SK-N-SH (cell line): ENCODE results near the gene FOXP1. TPM values are rescaled to one million over a fixed set of nuclear protein-coding genes. Genes with fewer than 3 reads are reported as not detected.

Experiments
- CTCF ChIA-PET: fragments of 300-600, 350-600 bp; formaldehyde crosslinking; extraction: SDS; loops from one replicate; lab custom pipeline; 2021; lab: Yijun Ruan, JAX
- POLR2A ChIA-PET: fragments of 350-600 bp; sonication (Branson Sonifier 250); formaldehyde crosslinking; extraction: SDS; loops from one replicate; lab custom pipeline; 2020; ENCODE audit warnings: antibody characterized with exemption, inconsistent platforms; lab: Yijun Ruan, JAX
- DNase-seq: peaks from one replicate; pipeline ENCODE4 v3.0.0; 2012
- H2AFZ ChIP-seq: fragments of 200-600 bp; sonication (generic); 2 replicates; pipeline ENCODE4 v1.8.1; 2016; ENCODE audit warnings: antibody characterized with exemption, mild to moderate bottlenecking, low read depth
- H3F3A ChIP-seq: fragments of 200-600 bp; sonication (generic); replicated peaks from 2 replicates; pipeline ENCODE3; 2016; ENCODE audit warnings: antibody characterized with exemption, mild to moderate bottlenecking; ENCODE audit not compliant: insufficient read depth
- H3K27ac ChIP-seq, 2 experiments: fragments of 200-500 bp in 1 of 2; fragments of 200-600 bp in 1 of 2; sonication (Bioruptor generic) in 1 of 2; sonication (generic), shearing (Covaris generic) in 1 of 2; 2 replicates each; pipeline versions ENCODE4 v1.5.1 to v1.6.1; 2014 to 2016; ENCODE audit warnings: low read depth in 2 of 2, inconsistent platforms in 1 of 2, low read length in 1 of 2, mild to moderate bottlenecking in 1 of 2, mixed read lengths in 1 of 2
- H3K27me3 ChIP-seq: fragments of 200-600 bp; sonication (generic), shearing (Covaris generic); 2 replicates; pipeline ENCODE4 v1.6.1; 2016; ENCODE audit warnings: mixed run types; ENCODE audit not compliant: insufficient read depth
- H3K36me3 ChIP-seq, 2 experiments: fragments of 200-500 bp in 1 of 2; fragments of 200-600 bp in 1 of 2; sonication (Bioruptor generic) in 1 of 2; sonication (generic) in 1 of 2; replicated peaks in 1 of 2; 2 replicates each; pipeline versions ENCODE3 to v1.5.1; 2014 to 2016; ENCODE audit warnings: low read length in 1 of 2, mild to moderate bottlenecking in 1 of 2; ENCODE audit not compliant: insufficient read depth in 2 of 2, control insufficient read depth in 1 of 2
- H3K4me1 ChIP-seq, 2 experiments: fragments of 200-500 bp in 1 of 2; fragments of 200-600 bp in 1 of 2; sonication (Bioruptor generic) in 1 of 2; sonication (generic), shearing (Covaris generic) in 1 of 2; 2 replicates each; pipeline versions ENCODE4 v1.5.1 to v1.6.1; 2014 to 2016; ENCODE audit warnings: low read depth in 1 of 2, low read length in 1 of 2, mixed run types in 1 of 2; ENCODE audit not compliant: insufficient read depth in 2 of 2, control insufficient read depth in 1 of 2
- H3K4me2 ChIP-seq: fragments of 200-600 bp; sonication (generic), shearing (Covaris generic); 2 replicates; pipeline ENCODE4 v1.6.1; 2017; ENCODE audit warnings: mixed run types
- H3K4me3 ChIP-seq, 2 experiments: fragments of 200-500 bp in 1 of 2; fragments of 200-600 bp in 1 of 2; sonication (Bioruptor generic) in 1 of 2; sonication (generic), shearing (Covaris generic) in 1 of 2; 2 replicates each; pipeline versions ENCODE4 v1.5.1 to v1.8.1; 2014 to 2016; ENCODE audit warnings: low read depth in 2 of 2, inconsistent platforms in 1 of 2, low read length in 1 of 2, mild to moderate bottlenecking in 1 of 2, mixed read lengths in 1 of 2, moderate library complexity in 1 of 2
- H3K79me2 ChIP-seq: fragments of 200-600 bp; sonication (generic); 2 replicates; pipeline ENCODE4 v1.8.1; 2017; ENCODE audit warnings: mild to moderate bottlenecking; ENCODE audit not compliant: insufficient read depth
- H3K9ac ChIP-seq: fragments of 200-600 bp; sonication (generic); 2 replicates; pipeline ENCODE4 v1.6.1; 2017; ENCODE audit warnings: mixed run types
- H3K9me2 ChIP-seq: fragments of 200-600 bp; sonication (generic); 2 replicates; pipeline ENCODE4 v1.6.1; 2017; ENCODE audit warnings: mixed run types
- H3K9me3 ChIP-seq: fragments of 200-600 bp; sonication (generic); 2 replicates; pipeline ENCODE4 v1.6.1; 2017; ENCODE audit warnings: mixed run types, mild to moderate bottlenecking, moderate library complexity
- H4K20me1 ChIP-seq: fragments of 200-600 bp; sonication (generic); 2 replicates; pipeline ENCODE4 v1.6.1; 2017; ENCODE audit warnings: mild to moderate bottlenecking, mixed run types; ENCODE audit not compliant: insufficient read depth
- FOXJ3 ChIP-seq: sonication (generic); formaldehyde crosslinking; IDR thresholded peaks from 2 replicates; pipeline ENCODE4 v1.5.1; 2020; ENCODE audit warnings: mild to moderate bottlenecking, missing genetic modification reagents
- MAX ChIP-seq: IDR thresholded peaks from 2 replicates; pipeline ENCODE4 v1.4.0; 2012; ENCODE audit warnings: low read depth
- NFIC ChIP-seq: IDR thresholded peaks from 2 replicates; pipeline ENCODE4 v1.4.0; 2012; ENCODE audit warnings: borderline replicate concordance
- PBX3 ChIP-seq: IDR thresholded peaks from 2 replicates; pipeline ENCODE4; 2012
- RXRA ChIP-seq: IDR thresholded peaks from 2 replicates; pipeline ENCODE4 v1.4.0; 2012; ENCODE audit warnings: low read depth, mild to moderate bottlenecking, borderline replicate concordance
- SIN3A ChIP-seq: IDR thresholded peaks from 2 replicates; pipeline ENCODE4 v1.6.1; 2012; ENCODE audit warnings: low read depth, mild to moderate bottlenecking, low read length, moderate library complexity, borderline replicate concordance
- TCF12 ChIP-seq: IDR thresholded peaks from 2 replicates; pipeline ENCODE4 v1.4.0; 2012
- YY1 ChIP-seq: IDR thresholded peaks from 2 replicates; pipeline ENCODE4 v1.4.0; 2012; ENCODE audit warnings: low read depth, mild to moderate bottlenecking
- ZBTB33 ChIP-seq: IDR thresholded peaks from 2 replicates; pipeline ENCODE4 v1.4.0; 2012; ENCODE audit warnings: low read depth, borderline replicate concordance
- WGBS: methylation state at CpG from one replicate; pipeline ENCODE4 v1.1.6; 2017; ENCODE audit warnings: low lambda C conversion rate; 5-methylcytosine and 5-hydroxymethylcytosine counted together
- polyA plus RNA-seq, 3 experiments: library from polyadenylated mRNA; depleted of rRNA; stranded (reverse); fragments of >200 nt; gene quantifications; 2 replicates each; pipeline ENCODE4 v1.2.3, GENCODE V29; 2012

The FOXP1 gene
- polyA plus RNA-seq, 1 of the 3 experiments (the other 2 are of a cell fraction): 8.8 TPM

GRCh38 chr3:71518089-71518488 lies 65.4 kb downstream of the FOXP1 start:
- no peaks in the 10 kb centered on the region for H3K27me3 ChIP-seq
- TF ChIP-seq TCF12: no peak
- TF ChIP-seq MAX: no peak
- H2AFZ ChIP-seq: no peak overlapping the region
- H3K9me2 ChIP-seq: no peaks in the 10 kb centered on the region
- no peak overlapping the region for H3K4me3 ChIP-seq
- no peaks in the 10 kb centered on the region for H4K20me1 ChIP-seq
- POLR2A ChIA-PET: no interaction called here
- H3K27ac ChIP-seq: peak overlapping the region in 1 of 2 experiments; percentile 56; a peak in 2 of 4 replicates
- no peaks in the 10 kb centered on the region for H3K9me3 ChIP-seq
- DNase-seq: no peak
- peaks cover 15% of the 10 kb centered on the region for H3F3A ChIP-seq
- peaks cover 95% of the 10 kb centered on the region for H3K79me2 ChIP-seq
- peaks cover 0 to 6% of the 10 kb centered on the region in 2 experiments for H3K36me3 ChIP-seq
- H3K4me2 ChIP-seq: no peak overlapping the region
- CTCF ChIA-PET: interaction anchor here (1.3 to 1.4 kb wide), 2 partner anchors 12 kb away, joined by 3 read pairs; no protein-coding TSS in a partner anchor
- H3K9ac ChIP-seq: no peak overlapping the region
- peaks cover 12 to 24% of the 10 kb centered on the region in 2 experiments; a peak in 2 of 4 replicates for H3K4me1 ChIP-seq

- WGBS: 72% methylated on average over 3 of the region's 3 CpGs
- Histone ChIP-seq H3F3A (peaks cover 23% of the 10 kb centered on the region), H4K20me1 (no peaks in the 10 kb centered on the region), H3K27me3 (no peaks in the 10 kb centered on the region), H2AFZ (no peak overlapping the region), H3K27ac (peak overlapping the region in 1 of 2 experiments; percentile 56; a peak in 2 of 4 replicates), H3K9me2 (no peaks in the 10 kb centered on the region), H3K9ac (no peak overlapping the region), H3K36me3 (peaks cover 0 to 6% of the 10 kb centered on the region in 2 experiments), H3K4me1 (peaks cover 9 to 18% of the 10 kb centered on the region in 2 experiments; a peak in 2 of 4 replicates), H3K4me3 (no peak overlapping the region), H3K79me2 (peaks cover 95% of the 10 kb centered on the region), H3K4me2 (no peak overlapping the region), H3K9me3 (no peaks in the 10 kb centered on the region)
- POLR2A ChIA-PET: no interaction called here
- CTCF ChIA-PET: interaction anchor here (1.3 kb wide), 1 partner anchor 11 kb away, joined by 3 read pairs; no protein-coding TSS in a partner anchor
- DNase-seq: no peak
- TF ChIP-seq NFIC: no peak
- TF ChIP-seq PBX3: peak; percentile 9; the same call in 1 of the 2 replicates
Measured at GRCh38 chr3:71517271-71517791, 66.2 kb downstream of the FOXP1 start.

GRCh38 chr3:71515636-71516365 lies 67.7 kb downstream of the FOXP1 start:
- Histone ChIP-seq H3K9me3 (no peaks in the 10 kb centered on the region), H4K20me1 (no peaks in the 10 kb centered on the region), H3K9me2 (no peaks in the 10 kb centered on the region), H3K4me3 (no peak overlapping the region), H2AFZ (no peak overlapping the region), H3K79me2 (peaks cover 87% of the 10 kb centered on the region), H3K9ac (no peak overlapping the region), H3K27me3 (no peaks in the 10 kb centered on the region), H3F3A (peaks cover 36% of the 10 kb centered on the region), H3K36me3 (peaks cover 0 to 6% of the 10 kb centered on the region in 2 experiments), H3K4me1 (peaks cover 9 to 27% of the 10 kb centered on the region in 2 experiments; a peak in 3 of 4 replicates), H3K4me2 (no peak overlapping the region), H3K27ac (no peak overlapping the region; a peak in 1 of 4 replicates)
- CTCF ChIA-PET: interaction anchor here (0.7 kb wide), 1 partner anchor 9 kb away, joined by 4 read pairs; no protein-coding TSS in a partner anchor
- TF ChIP-seq YY1: no peak
- no peak for TF ChIP-seq FOXJ3 (CRISPR knock-in tag)
- no peak for TF ChIP-seq SIN3A
- no peak for TF ChIP-seq RXRA
- no peak for TF ChIP-seq ZBTB33
- POLR2A ChIA-PET: no interaction called here
- DNase-seq: no peak
- 94% methylated on average over 11 of the region's 11 CpGs for WGBS
